ENCODE measurements around the gene ERC1.

DNA sequence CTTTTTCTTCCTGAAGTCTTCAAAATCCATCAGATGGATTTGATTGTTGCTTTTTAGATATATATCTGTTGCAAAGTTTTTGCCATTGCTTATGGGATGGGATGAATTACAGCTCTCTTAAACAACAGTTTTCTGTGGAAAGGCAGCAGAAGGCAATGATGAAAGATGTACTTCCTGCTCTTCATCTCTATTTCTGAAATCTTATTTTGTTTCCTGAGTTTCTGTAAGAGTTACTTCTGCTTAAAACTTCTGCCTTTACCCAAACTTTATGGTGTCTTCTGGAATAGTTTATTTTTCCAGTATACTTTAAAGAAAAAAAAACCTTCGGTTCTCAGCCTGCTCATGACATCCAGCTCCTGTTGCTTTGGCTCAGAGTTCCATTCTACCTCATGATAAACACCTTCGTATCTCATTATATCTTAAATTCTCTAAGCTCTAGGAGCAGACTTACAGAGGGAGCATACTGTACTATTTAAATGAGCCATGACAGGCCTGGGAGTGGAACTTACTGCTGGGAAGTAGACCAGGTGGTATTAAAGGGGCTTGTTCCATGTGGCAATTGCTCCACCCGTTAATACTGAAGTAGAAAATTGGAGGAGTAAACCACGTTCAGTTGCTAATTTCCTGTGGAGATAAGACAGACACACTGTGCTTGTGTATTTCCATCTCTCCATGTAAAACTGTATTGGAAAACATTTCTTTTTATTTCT is 314.9 kb downstream of the ERC1 start:
- TF ChIP-seq, protein P1, sequence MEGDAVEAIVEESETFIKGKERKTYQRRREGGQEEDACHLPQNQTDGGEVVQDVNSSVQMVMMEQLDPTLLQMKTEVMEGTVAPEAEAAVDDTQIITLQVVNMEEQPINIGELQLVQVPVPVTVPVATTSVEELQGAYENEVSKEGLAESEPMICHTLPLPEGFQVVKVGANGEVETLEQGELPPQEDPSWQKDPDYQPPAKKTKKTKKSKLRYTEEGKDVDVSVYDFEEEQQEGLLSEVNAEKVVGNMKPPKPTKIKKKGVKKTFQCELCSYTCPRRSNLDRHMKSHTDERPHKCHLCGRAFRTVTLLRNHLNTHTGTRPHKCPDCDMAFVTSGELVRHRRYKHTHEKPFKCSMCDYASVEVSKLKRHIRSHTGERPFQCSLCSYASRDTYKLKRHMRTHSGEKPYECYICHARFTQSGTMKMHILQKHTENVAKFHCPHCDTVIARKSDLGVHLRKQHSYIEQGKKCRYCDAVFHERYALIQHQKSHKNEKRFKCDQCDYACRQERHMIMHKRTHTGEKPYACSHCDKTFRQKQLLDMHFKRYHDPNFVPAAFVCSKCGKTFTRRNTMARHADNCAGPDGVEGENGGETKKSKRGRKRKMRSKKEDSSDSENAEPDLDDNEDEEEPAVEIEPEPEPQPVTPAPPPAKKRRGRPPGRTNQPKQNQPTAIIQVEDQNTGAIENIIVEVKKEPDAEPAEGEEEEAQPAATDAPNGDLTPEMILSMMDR (conservative IDR thresholded peaks at IDR 0.05; ENCODE audit: low read depth, low read length), result no peak
- TF ChIP-seq EZH2phosphoT487 (IDR thresholded peaks at IDR 0.05; ENCODE audit: borderline replicate concordance, low read length) (no peak), EZH2 (IDR thresholded peaks at IDR 0.05; ENCODE audit: low read length, unreplicated experiment) (no peak)
